Activated CD8-positive, alpha-beta memory T cell treated with anti-CD3 and anti-CD28 coated beads, Interleukin-2, amount 50 U/mL, for 48 hours (primary cell): ENCODE data around the gene GVQW3.

ENCODE experiments used
- DNase-seq: peaks from one replicate; pipeline ENCODE4 v3.0.0-alpha.2; 2020

GVQW3 gene

GRCh38 chr11:76453248-76453647 lies 72.1 kb downstream of the GVQW3 start:
- DNase-seq = no peak

GRCh38 chr11:76455331-76455730 lies 74.2 kb downstream of the GVQW3 start:
- no peak for DNase-seq

GRCh38 chr11:76455931-76456330 lies 74.8 kb downstream of the GVQW3 start:
- no peak for DNase-seq

- no peak for DNase-seq
These were observed 75.4 kb downstream of the GVQW3 start for GRCh38 chr11:76456571-76456970.
